Mesodermal cell (in vitro differentiated cells): Measurements from ENCODE around the gene CSF2. TPM values are rescaled to one million over a fixed set of nuclear protein-coding genes. Genes with fewer than 3 reads are reported as not detected.

ENCODE experiments used
- H3K27ac ChIP-seq: 2 replicates; pipeline ENCODE4 v1.7.0; 2013; ENCODE audit warnings: mild to moderate bottlenecking, low read depth, low read length, moderate library complexity; ENCODE audit not compliant: severe bottlenecking
- H3K36me3 ChIP-seq: 2 replicates; pipeline ENCODE4 v1.7.1; 2013; ENCODE audit warnings: mild to moderate bottlenecking, low read length, moderate library complexity; ENCODE audit not compliant: control insufficient read depth, insufficient read depth
- H3K4me1 ChIP-seq: one replicate; pipeline ENCODE4 v1.7.1; 2013; ENCODE audit warnings: mild to moderate bottlenecking, low read length; ENCODE audit not compliant: insufficient read depth, control insufficient read depth, poor library complexity, severe bottlenecking
- H3K4me3 ChIP-seq: 2 replicates; pipeline ENCODE4 v1.7.0; 2013; ENCODE audit warnings: low read length, control low read depth, mild to moderate bottlenecking; ENCODE audit not compliant: insufficient read depth, poor library complexity, severe bottlenecking; ENCODE audit errors: extremely low read depth
- H3K9me3 ChIP-seq: 2 replicates; pipeline ENCODE4 v1.7.1; 2013; ENCODE audit warnings: mild to moderate bottlenecking, low read length, moderate library complexity; ENCODE audit not compliant: control insufficient read depth
- WGBS, 2 experiments: methylation state at CpG; one replicate each; pipeline ENCODE4 v1.1.5; 2013; ENCODE audit warnings: missing lambda C conversion rate in 2 of 2; ENCODE audit not compliant: insufficient coverage in 2 of 2; 5-methylcytosine and 5-hydroxymethylcytosine counted together
- polyA plus RNA-seq, 2 experiments: library from polyadenylated mRNA; stranded (reverse); fragments of 50-300 nt; gene quantifications; one replicate each; pipeline ENCODE4 v1.2.3, GENCODE V29; 2013

Gene CSF2
- polyA plus RNA-seq (2013, experiment 1 of 2): not detected
- polyA plus RNA-seq (2013, experiment 2 of 2): not detected

DNA sequence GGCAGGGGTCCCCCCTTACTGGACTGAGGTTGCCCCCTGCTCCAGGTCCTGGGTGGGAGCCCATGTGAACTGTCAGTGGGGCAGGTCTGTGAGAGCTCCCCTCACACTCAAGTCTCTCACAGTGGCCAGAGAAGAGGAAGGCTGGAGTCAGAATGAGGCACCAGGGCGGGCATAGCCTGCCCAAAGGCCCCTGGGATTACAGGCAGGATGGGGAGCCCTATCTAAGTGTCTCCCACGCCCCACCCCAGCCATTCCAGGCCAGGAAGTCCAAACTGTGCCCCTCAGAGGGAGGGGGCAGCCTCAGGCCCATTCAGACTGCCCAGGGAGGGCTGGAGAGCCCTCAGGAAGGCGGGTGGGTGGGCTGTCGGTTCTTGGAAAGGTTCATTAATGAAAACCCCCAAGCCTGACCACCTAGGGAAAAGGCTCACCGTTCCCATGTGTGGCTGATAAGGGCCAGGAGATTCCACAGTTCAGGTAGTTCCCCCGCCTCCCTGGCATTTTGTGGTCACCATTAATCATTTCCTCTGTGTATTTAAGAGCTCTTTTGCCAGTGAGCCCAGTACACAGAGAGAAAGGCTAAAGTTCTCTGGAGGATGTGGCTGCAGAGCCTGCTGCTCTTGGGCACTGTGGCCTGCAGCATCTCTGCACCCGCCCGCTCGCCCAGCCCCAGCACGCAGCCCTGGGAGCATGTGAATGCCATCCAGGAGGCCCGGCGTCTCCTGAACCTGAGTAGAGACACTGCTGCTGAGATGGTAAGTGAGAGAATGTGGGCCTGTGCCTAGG is at the start of gene CSF2:
Gene CSF2 (plus strand): TSS at position 559 of the 783 bp plus-strand sequence. CDS start 35 bp downstream, at position 594.
- no peaks in the 10 kb centered on the region for H3K36me3 ChIP-seq
- H3K4me1 ChIP-seq: peaks cover 11% of the 10 kb centered on the region
- H3K4me3 ChIP-seq: no peak within 1 kb of the TSS
- H3K9me3 ChIP-seq: no peaks in the 10 kb centered on the region
- no peak within 1 kb of the TSS for H3K27ac ChIP-seq
- 93 to 94% methylated on average over 6 to 7 of the region's 12 CpGs for WGBS, 2 experiments

- no peak overlapping the region for H3K4me3 ChIP-seq
- H3K27ac ChIP-seq: no peak overlapping the region
- no peaks in the 10 kb centered on the region for H3K36me3 ChIP-seq
- no peaks in the 10 kb centered on the region for H3K4me1 ChIP-seq
- no peaks in the 10 kb centered on the region for H3K9me3 ChIP-seq
- 83 to 100% methylated on average over 1 to 3 of the region's 4 CpGs for WGBS, 2 experiments
Observed at GRCh38 chr5:132024117-132024435, 49.5 kb upstream of the CSF2 start.

DNA sequence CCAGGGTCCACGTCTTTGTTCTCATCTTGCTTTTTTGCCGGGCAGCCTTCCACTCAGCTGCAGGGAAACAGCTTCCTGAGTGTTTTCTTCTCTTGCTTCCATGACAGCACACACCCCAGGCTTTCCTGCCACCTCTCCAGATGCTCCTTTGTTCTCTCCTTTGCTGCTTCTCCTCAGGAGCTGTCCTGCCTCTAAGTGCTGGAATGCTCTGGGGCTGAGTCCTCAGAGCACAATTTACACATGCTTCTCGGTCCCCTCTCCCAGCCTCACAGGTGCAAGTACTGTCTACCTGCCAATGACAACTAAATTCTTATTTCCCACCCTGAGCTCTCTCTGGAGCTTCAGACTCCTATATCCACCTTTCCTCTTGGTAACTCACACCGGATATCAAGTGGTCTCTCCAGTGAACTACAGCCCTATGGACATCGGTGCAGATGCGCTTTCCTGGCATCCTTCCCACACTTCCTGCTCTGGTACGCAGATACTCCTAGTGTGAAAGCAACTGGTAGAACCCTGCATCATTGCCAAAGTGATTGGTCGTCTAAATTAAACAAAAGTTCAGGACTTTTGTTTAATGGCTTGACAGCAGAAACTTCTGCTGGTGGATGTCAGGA is 48.7 kb upstream of the CSF2 start:
- Histone ChIP-seq H3K27ac (no peak overlapping the region), H3K4me1 (no peaks in the 10 kb centered on the region), H3K36me3 (no peaks in the 10 kb centered on the region), H3K4me3 (no peak overlapping the region), H3K9me3 (no peaks in the 10 kb centered on the region)
- WGBS, 2 experiments: 80 to 84% methylated on average over 7 to 8 of the region's 8 CpGs

- H3K9me3 ChIP-seq: no peaks in the 10 kb centered on the region
- WGBS, 2 experiments: 85 to 90% methylated on average over 4 to 7 of the region's 7 CpGs
Observed at GRCh38 chr5:132025403-132025971, 48.1 kb upstream of the CSF2 start.

GRCh38 chr5:132026516-132027008 is 47.0 kb upstream of the CSF2 start:
- no peak overlapping the region for H3K4me3 ChIP-seq
- 83 to 94% methylated on average over 3 of the region's 5 CpGs for WGBS, 2 experiments
- no peak overlapping the region for H3K27ac ChIP-seq

More at GRCh38 chr5:132025403-132025971, 48.1 kb upstream of the CSF2 start:
- no peaks in the 10 kb centered on the region for H3K4me1 ChIP-seq
- H3K4me3 ChIP-seq: no peak overlapping the region
- H3K27ac ChIP-seq: no peak overlapping the region
- no peaks in the 10 kb centered on the region for H3K36me3 ChIP-seq

GRCh38 chr5:132027027-132027426 is 46.6 kb upstream of the CSF2 start:
- H3K4me1 ChIP-seq: no peaks in the 10 kb centered on the region
- H3K9me3 ChIP-seq: no peaks in the 10 kb centered on the region
- WGBS, 2 experiments: 78 to 92% methylated on average over 2 of the region's 2 CpGs
- H3K4me3 ChIP-seq: no peak overlapping the region
- H3K36me3 ChIP-seq: no peaks in the 10 kb centered on the region
- no peak overlapping the region for H3K27ac ChIP-seq

More at GRCh38 chr5:132026516-132027008, 47.0 kb upstream of the CSF2 start:
- Histone ChIP-seq H3K36me3 (no peaks in the 10 kb centered on the region), H3K4me1 (no peaks in the 10 kb centered on the region), H3K9me3 (no peaks in the 10 kb centered on the region)

DNA sequence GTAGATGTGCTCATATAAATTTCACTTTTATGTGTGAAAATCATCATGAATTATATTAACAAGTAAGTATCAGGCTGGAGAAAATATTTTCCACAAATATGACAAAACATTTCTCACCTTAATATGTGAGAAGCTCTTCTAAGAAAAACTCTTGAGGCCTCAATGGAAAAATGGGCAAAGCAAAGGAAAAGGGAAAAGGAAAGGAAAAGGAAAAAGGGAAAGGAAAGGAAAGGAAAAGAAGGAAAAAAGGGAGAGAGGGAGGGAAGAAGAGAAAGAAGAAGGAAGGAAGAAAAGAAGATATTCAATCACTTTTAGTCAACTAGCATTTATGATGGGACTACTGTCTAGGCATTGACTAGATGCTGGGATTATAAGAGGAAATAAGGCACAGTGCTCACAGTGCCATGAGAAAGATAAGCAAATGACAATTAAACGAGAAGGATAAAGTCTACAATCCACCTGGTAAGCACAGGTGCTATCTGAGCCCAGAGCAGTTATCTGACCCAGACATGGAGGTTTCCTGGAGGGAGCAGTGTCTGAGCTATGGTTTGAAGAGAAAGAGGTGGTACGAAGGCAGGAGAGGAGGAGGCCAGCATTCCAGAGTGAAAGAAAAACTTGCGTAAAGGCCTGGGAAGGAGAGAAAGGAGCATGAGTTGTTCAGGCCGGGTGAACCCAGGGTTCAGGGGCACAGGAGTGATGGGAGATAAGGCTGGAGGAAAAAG is 43.8 kb upstream of the CSF2 start:
- no peaks in the 10 kb centered on the region for H3K9me3 ChIP-seq
- no peaks in the 10 kb centered on the region for H3K36me3 ChIP-seq
- H3K27ac ChIP-seq: no peak overlapping the region
- WGBS, 2 experiments: 84 to 88% methylated on average over 4 of the region's 4 CpGs
- no peaks in the 10 kb centered on the region for H3K4me1 ChIP-seq
- no peak overlapping the region for H3K4me3 ChIP-seq

DNA sequence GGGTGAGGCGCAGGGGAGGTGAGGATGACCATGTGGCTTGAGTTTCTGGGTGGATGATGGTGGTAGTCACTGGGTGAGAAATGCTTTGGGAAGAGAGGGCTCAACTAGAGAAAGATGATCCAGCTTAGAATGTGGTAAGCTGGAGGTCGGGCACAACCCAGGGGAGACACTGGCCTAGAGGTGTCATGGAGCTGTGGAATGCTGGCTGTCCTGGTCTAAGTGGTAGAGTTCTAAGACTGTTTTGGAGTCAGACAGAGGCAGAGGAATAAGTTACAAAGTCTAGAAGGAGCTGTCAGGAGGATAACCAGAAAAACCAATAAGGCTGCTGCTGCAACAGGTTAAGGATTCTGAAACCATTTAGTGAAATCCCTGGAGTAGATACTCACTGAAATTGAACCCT is 43.0 kb upstream of the CSF2 start:
- H3K9me3 ChIP-seq: no peaks in the 10 kb centered on the region
- H3K4me3 ChIP-seq: no peak overlapping the region
- WGBS, 2 experiments: 89 to 95% methylated on average over 1 to 2 of the region's 2 CpGs
- no peaks in the 10 kb centered on the region for H3K4me1 ChIP-seq
- H3K36me3 ChIP-seq: no peaks in the 10 kb centered on the region
- H3K27ac ChIP-seq: no peak overlapping the region

DNA sequence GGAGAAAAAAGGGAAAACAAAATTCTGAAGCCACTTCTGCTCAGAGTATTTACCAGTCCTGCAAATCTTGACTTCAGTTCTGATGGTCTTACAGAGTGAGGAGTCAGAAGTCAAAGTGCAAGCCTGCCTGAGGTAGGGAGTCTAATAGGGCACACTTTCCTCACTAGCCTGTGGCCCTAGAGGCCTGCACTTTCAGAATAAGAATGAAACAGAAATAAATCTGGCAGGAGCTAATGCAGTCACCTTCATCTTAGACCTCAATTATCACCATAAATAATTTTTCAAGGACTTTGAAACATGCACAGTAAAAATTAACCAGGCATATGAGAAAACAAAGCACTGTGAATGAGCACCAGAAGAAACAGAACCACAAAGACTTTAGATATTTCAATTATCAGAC is 41.4 kb upstream of the CSF2 start:
- H3K4me1 ChIP-seq: no peaks in the 10 kb centered on the region
- H3K36me3 ChIP-seq: no peaks in the 10 kb centered on the region
- H3K27ac ChIP-seq: no peak overlapping the region
- no peaks in the 10 kb centered on the region for H3K9me3 ChIP-seq
- H3K4me3 ChIP-seq: no peak overlapping the region

DNA sequence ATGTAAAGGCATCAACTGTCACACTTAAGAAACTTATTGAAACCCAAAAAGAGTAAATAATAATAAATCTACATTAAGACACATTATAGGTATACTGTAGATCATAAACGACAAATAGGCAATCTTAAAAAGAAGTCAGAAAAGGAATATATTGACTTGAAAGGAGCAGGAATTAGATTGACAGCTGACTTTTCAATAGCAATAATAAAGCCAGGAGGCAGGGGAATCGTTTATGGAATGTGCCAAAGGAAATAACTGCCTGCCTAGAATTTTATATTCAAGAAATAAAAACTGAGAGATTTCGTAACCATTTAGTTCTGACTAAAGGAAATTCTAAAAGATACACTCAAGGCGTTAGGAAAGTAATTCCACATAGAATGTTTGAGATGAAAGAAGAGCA is 40.5 kb upstream of the CSF2 start:
- H3K4me3 ChIP-seq: no peak overlapping the region
- H3K9me3 ChIP-seq: no peaks in the 10 kb centered on the region
- no peak overlapping the region for H3K27ac ChIP-seq
- WGBS, 2 experiments: 40 to 50% methylated on average over 1 of the region's 4 CpGs
- H3K4me1 ChIP-seq: no peaks in the 10 kb centered on the region
- no peaks in the 10 kb centered on the region for H3K36me3 ChIP-seq
